GM06990 (cell line): ENCODE measurements around the gene ATP2B3.

Source experiments
- DNase-seq: peaks from one replicate; pipeline ENCODE4 v3.0.0-alpha.2; 2011; ENCODE audit not compliant: insufficient read length; ENCODE audit errors: extremely low read depth
- H3K27me3 ChIP-seq: replicated peaks from 2 replicates; pipeline ENCODE4 v1.6.0; 2011; ENCODE audit warnings: low read length; ENCODE audit not compliant: control insufficient read depth, insufficient read depth
- H3K36me3 ChIP-seq: 2 replicates; pipeline ENCODE4 v1.5.1; 2011; ENCODE audit warnings: low read length; ENCODE audit not compliant: control insufficient read depth, insufficient read depth
- H3K4me3 ChIP-seq: replicated peaks from 2 replicates; pipeline ENCODE4 v1.5.1; 2011; ENCODE audit warnings: low read depth, mild to moderate bottlenecking, control low read depth, low read length
- TF ChIP-seq, protein P1 (sequence below): IDR thresholded peaks from 2 replicates; pipeline ENCODE4 v1.5.1; 2011; ENCODE audit warnings: low read length, control low read depth, mild to moderate bottlenecking, inconsistent platforms; ENCODE audit not compliant: insufficient read depth, poor library complexity, severe bottlenecking

ATP2B3 gene

DNA sequence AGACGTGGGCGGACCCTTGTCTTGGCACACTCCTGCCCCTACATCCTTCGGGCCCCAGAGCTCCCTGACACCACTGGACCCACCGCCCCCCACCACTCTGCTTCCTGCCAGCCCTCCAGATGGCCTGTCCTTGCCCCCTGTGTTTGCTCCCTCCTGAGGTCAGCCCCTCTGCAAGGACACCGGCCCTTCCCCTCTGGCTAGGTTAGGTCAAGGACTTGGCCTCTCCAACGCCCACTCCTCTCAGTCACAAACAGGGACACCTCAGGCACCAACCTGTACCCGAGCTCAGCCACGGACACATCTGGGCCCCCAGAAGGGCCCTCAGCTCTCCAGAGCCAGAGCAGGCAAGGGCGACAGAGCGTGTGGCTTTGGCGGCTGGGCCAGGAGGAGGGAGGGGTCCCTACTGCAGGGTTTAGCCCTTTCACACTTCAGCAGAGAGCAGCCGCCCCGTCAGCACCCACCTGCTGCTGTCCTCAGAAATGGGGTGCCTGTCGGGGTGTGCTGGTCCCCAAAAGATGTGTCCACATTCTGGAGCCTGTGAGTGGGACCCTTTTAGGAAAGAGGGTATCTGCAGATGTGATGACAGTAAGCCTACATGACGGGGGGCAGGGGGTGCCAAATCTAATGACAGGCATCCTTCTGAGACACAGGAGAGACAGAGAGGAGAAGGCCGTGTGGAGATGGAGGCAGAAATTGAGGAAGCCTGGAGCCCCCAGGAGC lies 106.0 kb downstream of the ATP2B3 start:
- Histone ChIP-seq H3K36me3 (no peaks in the 10 kb centered on the region), H3K27me3 (no peaks in the 10 kb centered on the region), H3K4me3 (no peak overlapping the region)
- no peak for DNase-seq
- TF ChIP-seq, protein P1, sequence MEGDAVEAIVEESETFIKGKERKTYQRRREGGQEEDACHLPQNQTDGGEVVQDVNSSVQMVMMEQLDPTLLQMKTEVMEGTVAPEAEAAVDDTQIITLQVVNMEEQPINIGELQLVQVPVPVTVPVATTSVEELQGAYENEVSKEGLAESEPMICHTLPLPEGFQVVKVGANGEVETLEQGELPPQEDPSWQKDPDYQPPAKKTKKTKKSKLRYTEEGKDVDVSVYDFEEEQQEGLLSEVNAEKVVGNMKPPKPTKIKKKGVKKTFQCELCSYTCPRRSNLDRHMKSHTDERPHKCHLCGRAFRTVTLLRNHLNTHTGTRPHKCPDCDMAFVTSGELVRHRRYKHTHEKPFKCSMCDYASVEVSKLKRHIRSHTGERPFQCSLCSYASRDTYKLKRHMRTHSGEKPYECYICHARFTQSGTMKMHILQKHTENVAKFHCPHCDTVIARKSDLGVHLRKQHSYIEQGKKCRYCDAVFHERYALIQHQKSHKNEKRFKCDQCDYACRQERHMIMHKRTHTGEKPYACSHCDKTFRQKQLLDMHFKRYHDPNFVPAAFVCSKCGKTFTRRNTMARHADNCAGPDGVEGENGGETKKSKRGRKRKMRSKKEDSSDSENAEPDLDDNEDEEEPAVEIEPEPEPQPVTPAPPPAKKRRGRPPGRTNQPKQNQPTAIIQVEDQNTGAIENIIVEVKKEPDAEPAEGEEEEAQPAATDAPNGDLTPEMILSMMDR, result no peak

DNA sequence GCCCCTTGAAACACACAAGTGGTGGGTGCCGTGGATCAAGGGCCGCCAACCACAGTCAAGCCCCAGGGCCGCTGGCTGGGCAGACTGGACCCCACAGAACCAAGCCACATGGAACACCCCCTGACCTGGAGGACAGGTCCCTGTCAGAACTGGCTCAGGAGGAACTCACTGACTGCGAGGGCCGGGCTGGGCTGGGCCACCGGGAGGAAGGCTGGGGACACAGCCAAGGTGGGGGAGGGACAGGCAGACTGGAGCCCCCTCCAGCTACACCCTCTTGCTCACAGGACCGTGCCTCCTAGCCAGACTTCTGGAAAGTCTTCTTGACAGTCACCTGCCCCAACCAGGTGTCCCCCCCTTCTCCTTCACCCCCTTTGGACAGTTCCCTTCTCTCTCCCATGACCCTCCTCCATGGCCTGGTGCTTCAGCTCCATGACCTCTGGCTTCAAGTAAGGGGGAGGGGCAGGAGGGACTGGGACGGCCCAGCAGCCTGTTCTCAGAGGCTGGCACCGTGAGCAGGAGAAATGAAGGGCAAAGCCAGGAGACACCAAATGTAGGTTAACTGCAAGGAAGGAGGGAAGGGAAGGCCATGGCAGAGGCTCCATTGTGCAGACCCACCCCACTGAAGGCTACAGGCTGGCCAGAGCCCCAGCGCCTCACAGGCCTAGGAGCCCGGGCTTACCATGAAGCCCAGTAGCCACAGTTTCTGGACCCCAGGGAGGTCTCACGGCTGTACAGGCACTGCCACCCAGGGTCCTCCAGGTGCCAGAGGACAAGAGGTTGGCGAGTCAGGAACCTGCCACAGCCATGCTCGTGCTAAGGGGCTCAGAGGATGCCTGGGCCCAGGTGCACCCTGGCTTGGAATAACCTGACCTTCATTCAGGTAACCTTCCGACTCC lies 107.0 kb downstream of the ATP2B3 start:
- Histone ChIP-seq H3K36me3 (no peaks in the 10 kb centered on the region), H3K27me3 (no peaks in the 10 kb centered on the region), H3K4me3 (no peak overlapping the region)
- TF ChIP-seq, protein P1, result no peak
- no peak for DNase-seq

- Histone ChIP-seq H3K27me3 (no peaks in the 10 kb centered on the region), H3K4me3 (no peak overlapping the region), H3K36me3 (no peaks in the 10 kb centered on the region)
- no peak for DNase-seq
- TF ChIP-seq, protein P1, result no peak
These were observed 108.0 kb downstream of the ATP2B3 start for GRCh38 chrX:153625271-153626024.

- TF ChIP-seq, protein P1, result no peak
- H3K27me3 ChIP-seq, result no peaks in the 10 kb centered on the region
- H3K4me3 ChIP-seq, result no peak overlapping the region
- no peaks in the 10 kb centered on the region for H3K36me3 ChIP-seq
- DNase-seq, result no peak
These were observed 108.7 kb downstream of the ATP2B3 start for GRCh38 chrX:153626025-153626633.

DNA sequence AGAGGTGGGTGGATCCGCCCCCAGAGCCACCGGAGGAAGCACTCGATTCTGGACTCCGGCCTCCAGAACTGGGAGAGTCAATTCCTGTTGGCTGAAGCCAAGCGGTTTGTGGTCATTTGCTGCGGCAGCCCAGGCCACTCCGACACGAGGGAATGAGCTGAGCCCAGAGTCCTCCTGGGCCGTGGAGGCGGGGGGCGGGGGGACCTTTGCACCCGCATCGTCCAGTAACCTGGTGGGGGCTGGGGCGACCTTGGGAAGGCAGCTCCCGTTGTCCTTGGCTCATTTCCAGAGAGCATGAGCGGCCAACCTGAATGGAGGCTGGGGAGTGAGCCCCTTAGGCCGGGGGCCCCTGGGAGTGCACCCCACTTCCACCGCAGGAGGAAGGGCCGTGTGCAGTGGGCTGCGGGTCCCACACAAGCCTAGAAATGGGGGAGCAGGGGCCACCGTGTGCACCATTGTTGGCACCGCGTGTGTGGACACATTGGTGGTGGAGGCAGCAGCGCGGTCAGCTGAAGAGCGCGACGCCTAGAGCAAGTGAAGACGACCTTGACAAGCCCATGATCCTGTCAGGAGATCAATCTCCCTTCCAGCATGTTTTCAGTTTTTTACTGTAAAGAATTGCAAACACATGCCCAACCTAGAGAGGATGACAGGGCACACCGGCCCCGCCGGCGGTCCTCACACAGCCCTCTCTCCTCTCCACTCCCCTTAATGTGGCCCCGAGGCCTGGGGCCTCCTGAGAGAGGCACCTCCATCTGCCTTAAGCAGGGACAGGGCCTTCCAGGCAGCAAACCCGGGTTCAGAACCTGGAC lies 109.6 kb downstream of the ATP2B3 start:
- Histone ChIP-seq H3K36me3 (no peaks in the 10 kb centered on the region), H3K27me3 (no peaks in the 10 kb centered on the region), H3K4me3 (no peak overlapping the region)
- TF ChIP-seq, protein P1, result no peak
- DNase-seq, result no peak
